HG02870 (cell line): ENCODE measurements around the gene LDB2.

Experiments used
- ATAC-seq: cut with Tn5 transposase; IDR thresholded peaks from one replicate; pipeline ENCODE4 v1.9.1; 2021; ENCODE audit warnings: mild to moderate bottlenecking, moderate library complexity; ENCODE audit not compliant: unreplicated experiment

LDB2 gene

DNA sequence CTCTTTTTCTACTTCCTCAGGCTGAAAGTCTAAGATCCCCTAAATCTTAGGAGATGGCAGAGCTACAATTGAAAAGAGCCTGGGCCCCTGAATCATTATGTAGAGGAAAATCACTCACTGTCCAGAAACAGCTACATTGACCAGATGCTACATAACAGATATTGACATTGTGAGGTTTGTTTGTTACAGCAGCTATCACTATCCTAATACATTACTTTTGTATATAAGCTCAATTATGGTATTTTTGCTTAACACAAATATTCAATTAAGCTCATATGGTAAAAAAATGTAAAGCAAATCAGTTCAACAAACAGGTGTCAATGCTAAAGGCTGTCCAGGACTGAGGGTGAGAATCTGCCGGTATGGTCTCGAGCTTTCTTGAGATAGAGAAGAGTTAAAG, 89.4 kb downstream of the LDB2 start:
- ATAC-seq = no peak

DNA sequence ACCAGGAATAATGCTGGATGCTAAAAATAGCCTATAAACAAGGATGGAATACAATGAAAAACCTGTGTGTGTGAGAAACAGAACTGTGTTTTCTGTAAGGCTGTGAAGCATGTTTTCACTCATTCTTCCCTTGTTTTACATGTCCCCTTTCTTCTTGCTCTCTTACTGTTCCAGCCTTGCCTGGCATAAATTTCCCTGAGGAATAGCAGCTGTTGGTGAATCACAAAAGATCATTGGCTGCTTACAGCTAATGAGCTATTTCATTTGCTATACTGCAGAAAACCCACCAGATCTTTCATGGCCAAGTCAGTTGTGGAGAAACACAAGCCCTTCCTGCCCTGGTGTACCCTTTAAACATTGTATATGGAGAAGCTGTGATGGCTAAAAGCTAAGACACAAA, 91.1 kb downstream of the LDB2 start:
- no peak for ATAC-seq

DNA sequence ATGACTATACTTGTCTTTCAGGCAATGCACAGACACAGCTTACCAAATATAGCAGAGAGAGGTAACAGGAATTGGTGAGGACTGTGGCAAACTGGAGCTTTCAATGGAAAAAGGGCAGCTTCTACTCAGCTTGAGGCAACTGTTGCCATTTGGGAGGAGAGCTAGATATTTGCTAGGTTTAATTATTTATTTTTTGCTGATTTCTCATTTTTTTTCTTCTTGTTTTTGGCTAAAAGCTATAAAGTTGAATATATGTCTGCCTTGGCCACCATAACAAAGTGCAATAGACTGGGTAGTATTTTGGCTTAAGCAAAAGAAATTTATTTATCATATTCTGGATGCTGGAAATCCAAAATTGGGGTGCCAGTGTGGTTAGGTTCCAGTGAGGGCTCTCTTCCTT, 93.9 kb downstream of the LDB2 start:
- no peak for ATAC-seq

DNA sequence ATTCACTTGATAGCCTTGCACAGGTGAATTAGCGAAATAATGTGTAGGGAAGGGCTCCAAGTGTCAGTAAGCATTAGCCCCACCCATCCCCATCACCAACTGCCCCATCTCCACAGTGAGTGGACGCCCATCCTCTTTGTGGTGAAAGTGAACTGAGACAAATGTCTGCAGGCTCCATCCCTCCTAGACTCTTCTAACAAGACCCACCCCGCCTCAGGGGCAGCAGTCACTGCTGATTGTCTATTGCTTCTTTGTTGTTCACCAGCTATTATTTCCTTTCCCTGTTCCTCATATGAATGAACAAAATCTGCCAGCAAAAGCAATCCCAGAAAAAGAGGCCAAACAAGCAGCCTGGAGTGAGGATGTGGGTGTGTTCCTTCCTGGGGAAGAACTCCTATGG, 96.4 kb downstream of the LDB2 start:
- no peak for ATAC-seq

DNA sequence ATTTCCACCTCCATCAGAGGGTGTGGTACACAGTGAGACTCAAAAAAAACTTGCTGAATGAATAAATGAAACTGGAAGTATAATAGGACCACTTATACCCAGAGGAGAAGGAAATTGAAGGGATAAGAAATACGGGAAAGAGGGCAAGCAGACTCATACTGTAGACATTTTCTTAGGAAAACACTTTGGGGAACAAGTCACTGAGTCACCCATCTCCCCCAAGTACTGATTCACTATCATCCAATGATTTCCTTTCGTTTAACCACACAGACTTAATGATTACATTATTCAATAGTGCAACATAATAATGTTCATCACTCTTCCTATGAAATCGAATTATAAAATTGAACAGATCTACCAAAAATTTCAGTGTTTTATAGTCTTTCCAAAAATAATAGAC, 97.1 kb downstream of the LDB2 start:
- no peak for ATAC-seq

DNA sequence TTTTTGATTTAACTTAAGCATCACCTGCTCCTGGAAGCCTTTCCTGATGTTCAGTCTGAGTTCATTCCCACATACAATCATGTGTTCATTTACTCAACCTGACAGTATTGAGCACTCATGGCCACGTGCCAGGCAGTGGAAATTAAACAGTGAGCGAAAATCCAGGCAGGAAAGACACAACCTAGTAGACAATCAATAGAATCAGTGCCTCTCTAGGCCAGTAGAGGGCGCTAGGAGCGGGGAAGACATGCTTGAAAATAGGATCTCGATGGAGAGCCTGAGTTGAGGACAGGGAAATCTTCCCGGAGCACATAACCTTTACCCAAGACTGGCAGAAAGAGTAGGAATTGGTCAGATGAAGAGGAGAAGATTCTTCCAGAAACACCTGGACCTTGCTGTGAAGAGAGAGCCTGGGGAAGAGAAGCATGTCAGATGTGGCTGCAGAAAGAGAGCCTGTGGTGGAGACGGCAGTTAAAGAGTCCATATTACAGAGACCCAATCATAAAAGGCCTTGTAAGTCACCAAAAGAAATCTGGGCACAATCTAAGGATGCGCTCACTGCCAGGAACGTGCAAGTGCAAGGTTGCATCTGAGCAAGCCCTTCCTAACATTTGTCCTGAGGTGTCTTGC, 103.5 kb downstream of the LDB2 start:
- ATAC-seq = no peak

DNA sequence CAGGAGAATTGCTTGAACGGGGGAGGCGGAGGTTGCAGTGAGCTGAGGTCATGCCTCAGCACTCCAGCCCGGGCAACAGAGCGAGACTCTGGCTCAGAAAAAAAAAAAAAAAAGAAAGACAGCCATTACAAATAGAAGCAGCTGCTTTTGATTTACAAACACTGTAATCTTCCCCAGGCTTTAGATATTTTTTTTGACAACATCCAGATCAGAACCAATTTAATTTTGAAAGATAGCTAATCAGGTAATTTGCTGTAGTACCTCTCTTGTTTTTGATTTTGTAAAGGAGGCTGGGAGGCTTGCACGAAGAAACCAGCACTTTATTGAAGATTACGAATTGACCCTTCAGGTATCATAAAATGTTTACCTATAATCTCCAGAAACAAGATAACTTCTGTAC, 107.0 kb downstream of the LDB2 start:
- no peak for ATAC-seq

DNA sequence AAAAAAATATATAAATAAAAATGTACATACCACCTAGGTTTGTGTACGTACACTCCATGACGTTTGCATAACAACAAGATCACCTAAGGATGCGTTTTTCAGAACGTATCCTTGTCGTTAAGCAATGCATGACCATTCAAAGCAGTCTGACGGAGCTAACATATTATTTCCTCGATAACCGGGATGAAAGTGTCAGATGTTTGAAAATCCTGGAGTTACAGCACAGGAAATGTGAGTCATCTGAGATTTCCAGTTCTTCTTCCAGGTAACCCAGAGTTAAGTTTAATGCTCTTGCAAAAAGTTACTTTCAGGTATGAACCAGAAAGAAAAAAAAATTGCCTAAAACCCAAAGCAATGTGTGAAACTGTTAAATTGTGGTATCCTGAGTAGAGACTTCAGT, 107.9 kb downstream of the LDB2 start:
- no peak for ATAC-seq

DNA sequence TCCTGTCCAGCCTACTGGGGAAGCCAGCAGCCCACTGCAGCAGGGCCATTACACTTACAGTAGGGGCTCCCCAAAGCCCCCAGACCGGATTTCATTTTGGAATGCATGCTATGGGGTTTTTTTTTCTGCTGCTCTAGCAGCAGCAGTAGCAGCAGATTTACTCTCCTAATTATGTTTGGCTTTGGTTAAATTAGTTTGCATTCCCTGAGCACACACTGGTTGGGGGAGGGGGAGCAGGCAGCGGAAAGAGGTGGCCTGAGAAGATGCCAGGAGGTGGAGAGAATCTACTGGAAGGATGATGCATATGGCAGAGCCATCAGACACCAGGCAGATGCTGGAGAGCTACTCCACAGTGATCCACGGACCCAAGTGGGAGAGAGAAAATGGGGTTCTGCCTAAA, 109.6 kb downstream of the LDB2 start:
- ATAC-seq = no peak

DNA sequence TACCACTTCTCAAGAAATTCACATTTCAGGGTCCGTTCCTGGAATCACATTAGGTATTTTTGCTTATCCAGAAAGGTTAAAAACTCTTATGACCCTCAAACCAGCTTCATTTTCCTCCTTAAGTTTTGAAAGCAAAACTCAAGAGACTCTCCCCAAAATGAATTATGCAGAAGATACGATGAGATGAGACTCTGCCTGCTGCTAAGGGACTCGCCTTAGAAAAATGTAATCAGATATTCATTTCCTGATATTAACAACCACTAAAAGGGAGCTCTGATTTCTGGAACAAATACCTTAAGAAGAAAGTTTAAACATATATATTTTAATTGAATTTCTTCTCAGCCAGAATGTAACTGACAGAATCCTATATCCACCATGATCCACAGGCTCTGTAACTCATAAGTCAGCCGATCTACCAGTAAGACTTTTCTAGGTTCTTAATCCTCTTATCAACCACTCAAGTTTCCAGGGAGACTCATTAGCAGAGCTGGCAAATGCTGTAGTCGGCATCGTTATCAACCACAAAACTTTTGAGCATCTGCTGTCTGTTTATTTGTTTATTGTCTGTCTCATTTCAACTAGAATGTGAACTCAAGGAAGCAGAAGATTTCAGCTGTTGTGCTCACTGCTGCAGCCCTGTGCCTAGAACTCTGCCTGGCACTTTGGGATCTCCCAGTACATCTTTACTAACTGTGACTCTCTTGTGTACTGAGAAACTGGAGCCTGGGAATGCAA, 112.5 kb downstream of the LDB2 start:
- ATAC-seq = no peak

DNA sequence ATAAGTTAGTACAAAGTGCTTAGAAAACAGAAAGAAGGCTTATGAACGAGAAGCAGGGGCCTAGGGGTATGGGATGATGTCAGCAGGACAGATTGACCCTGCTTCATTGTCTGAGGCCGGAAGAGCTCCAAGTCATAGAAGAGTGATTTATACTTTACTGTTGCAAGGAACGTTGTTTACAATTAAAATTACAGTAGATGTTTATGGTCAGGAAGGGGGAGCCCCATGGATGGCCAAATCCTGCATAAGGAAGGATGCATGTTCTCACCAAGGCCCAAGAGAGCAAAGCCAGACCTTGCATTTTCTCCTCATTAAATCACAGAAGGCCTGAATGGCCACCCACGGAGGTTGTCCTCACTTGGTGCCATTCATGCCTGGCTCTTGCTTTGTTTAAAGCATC, 115.3 kb downstream of the LDB2 start:
- no peak for ATAC-seq

DNA sequence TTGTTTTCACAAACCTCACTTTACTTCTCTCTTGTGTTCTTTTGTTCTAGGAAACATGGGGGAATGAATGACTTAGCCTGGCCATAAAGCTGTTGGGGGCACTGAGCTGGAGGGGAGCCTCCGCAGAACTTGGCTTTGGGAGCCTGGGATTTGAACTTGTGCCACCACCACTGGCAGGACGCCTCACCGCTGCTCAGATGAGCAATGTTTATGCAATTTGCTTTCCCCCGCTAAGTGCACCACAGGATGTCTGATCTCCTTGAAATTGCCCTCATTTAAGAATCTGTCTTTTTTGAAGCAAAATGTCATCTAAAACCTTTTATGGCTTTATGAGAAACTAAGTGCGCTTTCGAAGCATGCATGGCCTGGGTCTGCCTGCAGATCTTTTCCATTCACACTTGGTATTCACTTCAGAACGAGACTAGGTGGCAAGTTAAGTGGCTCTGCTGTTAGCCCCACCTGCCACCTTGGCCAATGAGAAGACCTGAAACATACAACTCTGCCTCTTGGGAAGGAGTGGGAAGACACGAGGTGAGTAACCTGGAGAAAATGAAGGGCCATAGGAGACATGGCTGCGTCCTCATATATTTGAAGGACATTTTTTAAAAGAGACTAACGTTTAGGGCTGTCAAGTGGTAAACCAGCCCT, 119.3 kb downstream of the LDB2 start:
- ATAC-seq = no peak

DNA sequence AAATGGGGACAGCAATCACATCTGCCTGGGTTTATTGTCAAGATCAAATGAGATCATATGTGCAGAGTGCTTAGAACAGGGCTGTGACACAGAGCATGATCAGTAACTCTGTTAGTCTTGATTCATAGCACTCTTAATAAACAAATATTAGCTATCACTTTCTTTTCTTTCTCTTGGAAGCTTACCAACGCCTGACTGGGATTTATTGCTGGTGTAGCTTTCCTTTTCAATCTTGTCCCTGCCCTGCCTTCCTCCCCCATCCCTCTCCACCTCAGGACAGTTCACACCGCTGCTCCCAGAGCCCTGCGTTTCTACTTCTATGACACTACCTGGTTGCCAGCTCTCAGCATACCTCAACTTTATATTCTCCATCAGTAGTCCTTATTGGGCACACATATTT, 120.7 kb downstream of the LDB2 start:
- ATAC-seq = no peak

DNA sequence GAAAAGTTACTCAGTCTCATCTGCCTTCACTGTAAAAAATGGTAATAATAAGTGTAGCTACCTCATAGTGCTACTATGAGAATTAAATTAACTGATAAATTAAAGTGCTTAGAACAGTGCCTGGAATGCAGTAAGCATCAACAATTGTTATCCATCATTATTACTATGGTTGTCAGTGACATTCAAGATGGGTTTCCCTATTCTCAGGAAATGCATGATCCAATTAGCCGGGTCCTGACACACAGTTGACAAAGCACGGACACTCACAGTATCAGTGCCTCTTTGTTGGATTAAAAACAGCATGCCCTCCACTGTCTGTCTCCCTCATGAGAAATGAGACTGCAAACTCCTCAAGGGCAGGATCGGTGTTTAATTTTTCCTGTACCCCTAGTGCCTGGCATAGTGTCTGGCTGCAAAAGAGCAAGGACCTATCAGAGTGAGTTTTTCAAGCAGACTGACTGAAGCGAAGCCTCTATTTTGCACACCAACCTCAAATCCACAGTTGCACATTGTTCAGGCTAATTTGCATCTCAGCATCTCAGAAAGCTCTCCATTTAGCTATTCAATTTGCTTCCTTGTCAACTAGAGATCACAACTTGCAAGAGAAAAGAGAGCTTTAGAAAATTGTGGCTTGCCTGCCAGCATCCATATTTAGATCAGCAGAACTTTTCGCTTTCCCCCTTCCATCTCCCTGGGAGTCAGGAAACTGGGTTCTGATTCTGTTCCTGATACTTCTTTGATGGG, 122.9 kb downstream of the LDB2 start:
- ATAC-seq = no peak

DNA sequence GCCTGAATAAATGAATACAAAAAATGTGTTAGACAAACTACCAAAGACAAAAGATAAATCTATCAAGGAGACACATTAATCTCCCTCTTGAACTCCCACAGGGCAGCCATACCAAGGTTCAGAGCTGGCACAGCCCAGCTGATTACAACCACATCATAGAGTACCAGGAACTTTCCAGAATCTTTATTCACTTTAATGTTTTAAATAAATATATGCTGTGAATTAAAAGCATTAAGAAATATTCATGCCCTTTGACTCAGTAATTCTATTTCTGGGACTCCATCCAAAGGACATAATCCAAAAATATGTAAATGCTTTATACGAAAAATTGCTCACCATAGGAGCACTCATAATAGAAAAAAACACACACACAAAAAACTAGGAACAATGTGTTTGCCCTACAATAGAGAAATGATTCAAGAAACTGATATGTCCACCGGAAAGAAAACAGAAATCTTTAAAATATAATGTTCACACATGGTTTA, 126.0 kb downstream of the LDB2 start:
- no peak for ATAC-seq

DNA sequence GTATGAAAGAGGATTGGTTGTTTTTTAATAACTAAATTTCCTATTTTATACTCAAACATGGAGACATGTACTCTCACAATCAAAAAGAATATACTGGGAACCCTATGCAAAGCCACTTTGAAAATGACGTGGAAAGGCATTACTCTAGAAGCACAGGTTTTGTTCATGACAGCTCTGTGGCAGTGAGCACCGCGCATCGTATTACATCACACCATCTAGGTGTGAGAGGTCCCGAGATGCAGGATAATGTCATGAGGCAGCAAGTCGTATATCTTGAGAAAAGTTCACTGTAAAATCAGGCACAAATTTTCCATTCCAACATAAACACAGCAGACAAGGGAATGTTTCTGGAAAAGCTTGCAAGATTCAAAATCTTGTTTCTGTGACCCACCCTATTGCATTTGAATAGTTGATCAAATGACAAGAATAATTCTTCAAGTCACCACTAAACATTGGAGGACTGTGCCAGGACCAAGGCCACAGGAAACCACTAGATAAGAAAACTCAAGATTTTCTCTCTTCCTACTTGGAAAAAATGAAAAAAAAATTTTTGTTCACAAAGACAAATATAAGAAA, 127.6 kb downstream of the LDB2 start:
- ATAC-seq = no peak

DNA sequence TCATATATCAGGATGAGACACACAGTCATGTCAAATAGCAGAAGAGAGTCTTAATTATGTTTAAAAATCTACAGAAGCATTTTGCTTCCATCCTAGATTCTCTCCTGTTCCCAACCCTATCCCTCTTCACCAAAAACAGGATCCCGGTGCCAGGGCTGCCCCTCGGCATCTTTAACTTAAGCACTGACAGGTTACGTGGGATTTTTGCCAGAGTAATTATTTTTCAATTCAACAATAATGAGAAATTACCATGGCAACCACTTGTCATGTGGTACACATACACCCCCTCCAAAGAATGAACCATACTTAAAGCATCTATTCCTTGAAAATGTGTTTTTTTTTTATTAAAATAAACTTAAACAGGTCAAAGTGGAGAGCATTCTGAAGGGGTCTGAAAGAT, 130.6 kb downstream of the LDB2 start:
- ATAC-seq = no peak

DNA sequence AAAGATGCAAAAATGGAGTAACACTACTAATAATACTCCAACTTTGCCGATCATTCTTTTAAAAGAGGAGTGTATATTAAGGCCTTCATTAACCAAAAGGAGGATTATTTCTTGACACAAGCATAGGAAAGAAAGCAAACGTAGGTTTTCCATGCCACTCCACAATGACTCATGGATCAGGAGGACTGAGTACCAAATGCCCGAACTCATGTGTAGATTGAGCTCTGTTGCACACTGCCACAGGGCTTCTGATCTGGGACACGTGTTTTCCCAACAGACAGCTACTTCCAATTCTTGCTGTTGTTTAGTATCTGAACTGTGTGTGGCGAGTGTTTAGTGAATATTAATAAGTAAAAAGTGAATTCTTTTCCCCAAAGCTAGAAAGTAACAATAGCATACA, 131.2 kb downstream of the LDB2 start:
- ATAC-seq = no peak

DNA sequence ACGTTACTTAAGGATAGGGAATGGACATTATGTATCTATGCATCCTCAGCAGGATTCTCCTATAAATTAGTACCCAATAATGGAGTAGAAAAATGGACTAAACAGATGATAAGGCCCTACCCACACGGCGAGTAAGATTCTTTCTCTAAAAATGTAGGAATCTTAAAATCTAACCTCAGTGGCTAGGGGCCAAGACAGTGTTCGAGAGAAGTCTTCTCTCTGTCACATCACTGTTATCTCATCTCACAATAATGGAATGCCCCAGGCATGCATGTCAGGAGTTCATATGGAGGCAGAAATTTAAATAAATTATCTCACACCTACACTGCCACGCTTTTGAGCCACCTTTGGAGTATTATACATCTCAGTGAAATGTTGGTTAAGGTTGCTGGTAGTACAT, 132.9 kb downstream of the LDB2 start:
- ATAC-seq = no peak

DNA sequence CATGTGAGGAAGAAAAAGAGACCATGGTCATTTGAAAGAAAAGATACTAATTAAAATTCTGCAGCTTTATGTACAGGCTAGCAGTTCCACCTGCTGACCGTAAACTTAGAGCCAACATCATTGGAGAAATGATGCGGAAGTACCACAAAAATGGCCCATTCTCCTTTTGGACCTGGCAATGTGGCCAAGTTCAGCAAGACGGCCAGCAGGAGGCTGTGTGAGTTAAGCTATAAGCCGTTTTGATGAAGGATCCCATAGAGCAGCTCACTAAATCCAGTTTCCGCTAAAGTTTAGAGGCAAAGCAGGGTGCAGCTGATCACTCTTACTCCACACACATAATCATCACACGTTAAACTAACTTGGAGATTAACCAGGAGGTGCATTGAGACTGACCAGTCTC, 133.8 kb downstream of the LDB2 start:
- no peak for ATAC-seq

DNA sequence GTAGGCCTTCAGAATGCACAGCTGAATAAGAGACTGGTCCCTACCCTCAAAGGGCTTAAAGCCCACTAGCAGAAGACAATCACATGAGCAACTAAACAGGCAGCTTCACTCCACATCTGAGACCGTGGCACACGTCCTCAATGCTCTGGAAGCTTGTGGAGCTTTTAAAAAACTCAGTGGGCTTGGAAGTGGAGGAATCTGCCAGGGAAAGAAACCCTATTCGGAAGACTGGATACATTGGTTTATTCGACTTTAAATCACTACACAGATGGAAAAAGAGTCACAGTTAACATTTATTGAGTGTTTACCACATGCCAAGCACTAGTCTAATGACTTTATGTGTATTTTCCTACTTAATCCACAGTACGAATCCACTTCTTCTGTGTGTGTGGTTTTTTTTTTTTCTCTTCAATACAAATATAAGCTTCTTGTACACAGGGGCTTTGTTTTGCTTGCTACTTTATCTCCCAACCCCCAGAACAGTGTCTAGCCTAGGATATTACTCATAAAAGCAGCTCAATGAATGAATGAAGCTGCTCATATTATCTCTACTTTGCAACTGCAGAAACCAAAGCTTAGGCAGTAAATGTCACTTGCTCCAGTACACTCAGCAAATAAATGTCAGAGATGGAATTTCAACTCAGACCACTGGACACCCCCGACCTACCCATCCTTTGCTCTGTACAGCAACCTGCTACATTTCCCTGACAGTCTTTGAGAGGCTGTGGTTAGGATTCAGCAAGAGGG, 137.7 kb downstream of the LDB2 start:
- ATAC-seq = no peak
